GM19240 (cell line): ENCODE results near the gene PCDHA5.
"Not testable (repeated sequence)": the region's sequence is repeated elsewhere in the genome, so short reads cannot be mapped to it uniquely, and the experiment has no call there.

Experiments
- DNase-seq: peaks from one replicate; pipeline ENCODE4 v3.0.0; 2011; ENCODE audit warnings: low spot score; ENCODE audit not compliant: insufficient read length

Gene PCDHA5

GRCh38 chr5:140821375-140822280, at the start of gene PCDHA5:
Gene PCDHA5 (plus strand): TSS chr5:140821613.
- no peak for DNase-seq

- DNase-seq, result no peak
Observed at GRCh38 chr5:140780512-140780911, 40.9 kb upstream of the PCDHA5 start.

GRCh38 chr5:140785905-140786686, 35.3 kb upstream of the PCDHA5 start, which contains the start of gene PCDHA1:
Gene PCDHA1 (plus strand): TSS chr5:140786140.
- no peak for DNase-seq

GRCh38 chr5:140787422-140787821, 34.0 kb upstream of the PCDHA5 start:
- DNase-seq, result not testable (repeated sequence)

DNA sequence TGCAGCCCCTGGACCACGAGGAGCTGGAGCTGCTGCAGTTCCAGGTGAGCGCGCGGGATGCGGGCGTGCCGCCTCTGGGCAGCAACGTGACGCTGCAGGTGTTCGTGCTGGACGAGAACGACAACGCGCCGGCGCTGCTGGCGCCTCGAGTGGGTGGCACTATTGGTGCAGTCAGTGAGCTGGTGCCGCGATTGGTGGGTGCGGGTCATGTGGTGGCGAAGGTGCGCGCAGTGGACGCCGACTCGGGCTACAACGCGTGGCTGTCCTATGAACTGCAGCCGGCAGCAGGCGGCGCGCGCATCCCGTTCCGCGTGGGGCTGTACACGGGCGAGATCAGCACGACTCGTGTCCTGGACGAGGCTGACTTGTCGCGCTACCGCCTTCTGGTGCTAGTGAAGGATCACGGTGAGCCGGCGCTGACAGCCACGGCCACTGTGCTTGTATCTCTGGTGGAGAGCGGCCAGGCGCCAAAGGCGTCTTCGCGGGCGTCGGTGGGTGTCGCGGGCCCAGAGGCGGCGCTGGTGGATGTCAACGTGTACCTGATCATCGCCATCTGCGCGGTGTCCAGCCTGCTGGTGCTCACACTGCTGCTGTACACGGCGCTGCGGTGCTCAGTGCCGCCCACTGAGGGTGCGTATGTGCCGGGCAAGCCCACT, 33.4 kb upstream of the PCDHA5 start:
- not testable (repeated sequence) for DNase-seq

- DNase-seq, result no peak
Observed at GRCh38 chr5:140791089-140791488, 30.3 kb upstream of the PCDHA5 start.

DNA sequence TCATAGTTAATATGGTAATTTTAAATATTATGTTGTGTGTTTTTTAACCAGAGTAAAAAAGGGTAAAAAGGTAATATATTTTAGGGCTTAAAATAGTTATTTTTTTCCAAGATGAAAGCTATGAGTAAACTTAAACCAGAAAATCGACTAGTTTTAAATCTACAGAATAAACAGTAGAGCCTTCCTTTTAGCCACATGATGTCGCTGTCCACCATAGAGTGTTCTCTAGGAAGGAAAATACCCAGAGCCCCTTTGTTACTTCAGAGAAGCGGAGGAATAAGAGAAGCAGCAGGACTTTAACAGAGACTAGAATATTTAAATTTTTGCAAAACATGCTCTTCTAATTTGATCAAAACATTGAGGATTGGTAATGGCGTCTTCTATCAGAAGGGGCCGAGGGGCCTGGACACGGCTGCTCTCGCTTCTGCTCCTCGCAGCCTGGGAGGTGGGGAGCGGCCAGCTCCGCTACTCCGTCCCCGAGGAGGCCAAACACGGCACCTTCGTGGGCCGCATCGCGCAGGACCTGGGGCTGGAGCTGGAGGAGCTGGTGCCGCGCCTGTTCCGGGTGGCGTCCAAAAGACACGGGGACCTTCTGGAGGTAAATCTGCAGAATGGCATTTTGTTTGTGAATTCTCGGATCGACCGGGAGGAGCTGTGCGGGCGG, 26.7 kb upstream of the PCDHA5 start, which contains the start of gene PCDHA2:
Gene PCDHA2 (plus strand): TSS at position 258 of the 664 bp plus-strand sequence.
- DNase-seq, result no peak

GRCh38 chr5:140795259-140795641, 26.2 kb upstream of the PCDHA5 start:
- no peak for DNase-seq

GRCh38 chr5:140796072-140796717, 25.2 kb upstream of the PCDHA5 start:
- not testable (repeated sequence) for DNase-seq

DNA sequence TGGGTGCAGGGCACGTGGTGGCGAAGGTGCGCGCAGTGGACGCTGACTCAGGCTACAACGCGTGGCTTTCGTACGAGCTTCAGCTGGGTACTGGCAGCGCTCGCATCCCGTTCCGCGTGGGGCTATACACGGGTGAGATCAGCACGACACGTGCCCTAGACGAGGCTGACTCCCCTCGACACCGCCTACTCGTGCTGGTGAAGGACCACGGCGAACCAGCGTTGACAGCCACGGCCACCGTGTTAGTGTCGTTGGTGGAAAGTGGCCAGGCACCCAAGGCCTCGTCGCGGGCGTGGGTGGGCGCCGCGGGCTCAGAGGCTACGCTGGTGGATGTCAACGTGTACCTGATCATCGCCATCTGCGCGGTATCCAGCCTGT, 24.7 kb upstream of the PCDHA5 start:
- no peak for DNase-seq

- no peak for DNase-seq
Observed at GRCh38 chr5:140800816-140801493, 20.5 kb upstream of the PCDHA5 start, which contains the start of gene PCDHA3. Gene PCDHA3 (plus strand): TSS chr5:140801057.

DNA sequence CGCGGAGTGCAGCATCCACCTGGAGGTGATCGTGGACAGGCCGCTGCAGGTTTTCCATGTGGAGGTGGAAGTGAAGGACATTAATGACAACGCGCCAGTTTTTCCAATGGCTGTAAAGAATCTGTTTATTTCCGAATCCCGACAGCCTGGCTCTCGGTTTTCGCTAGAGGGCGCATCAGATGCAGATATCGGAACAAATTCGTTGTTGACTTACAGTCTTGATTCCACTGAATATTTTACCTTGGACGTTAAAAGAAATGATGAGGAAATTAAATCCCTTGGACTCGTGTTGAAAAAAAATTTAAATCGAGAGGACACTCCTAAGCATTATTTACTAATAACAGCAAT, 19.9 kb upstream of the PCDHA5 start:
- DNase-seq, result no peak

- not testable (repeated sequence) for DNase-seq
Observed at GRCh38 chr5:140802381-140802780, 19.0 kb upstream of the PCDHA5 start.

- DNase-seq, result no peak
Observed at GRCh38 chr5:140802781-140803271, 18.6 kb upstream of the PCDHA5 start.

DNA sequence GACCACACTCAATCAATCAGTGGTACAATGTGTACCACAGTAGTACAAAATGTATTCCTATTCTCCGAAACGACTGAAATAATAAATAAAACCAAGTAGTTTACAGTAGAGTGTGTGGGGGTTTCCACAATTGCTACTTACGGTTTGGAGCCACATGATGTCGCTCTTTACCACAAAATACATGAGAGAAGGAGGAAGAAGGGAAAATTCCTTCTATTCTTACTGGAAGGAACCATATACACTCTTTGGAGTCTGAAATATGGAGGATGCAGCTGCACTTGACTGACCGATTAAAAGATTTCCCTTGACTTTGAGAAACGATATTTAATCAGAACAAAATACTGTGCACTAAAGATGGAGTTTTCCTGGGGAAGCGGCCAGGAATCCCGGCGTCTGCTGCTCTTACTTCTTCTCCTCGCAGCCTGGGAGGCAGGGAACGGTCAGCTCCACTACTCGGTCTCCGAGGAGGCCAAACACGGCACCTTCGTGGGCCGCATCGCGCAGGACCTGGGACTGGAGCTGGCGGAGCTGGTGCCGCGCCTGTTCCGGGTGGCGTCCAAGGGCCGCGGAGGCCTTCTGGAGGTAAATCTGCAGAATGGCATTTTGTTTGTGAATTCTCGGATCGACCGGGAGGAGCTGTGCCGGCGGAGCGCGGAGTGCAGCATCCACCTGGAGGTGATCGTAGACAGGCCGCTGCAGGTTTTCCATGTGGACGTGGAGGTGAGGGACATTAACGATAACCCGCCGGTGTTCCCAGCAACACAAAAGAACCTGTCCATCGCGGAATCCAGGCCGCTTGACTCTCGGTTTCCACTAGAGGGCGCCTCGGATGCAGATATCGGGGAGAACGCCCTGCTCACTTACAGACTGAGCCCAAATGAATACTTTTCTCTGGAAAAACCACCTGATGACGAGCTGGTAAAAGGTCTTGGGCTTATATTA, 14.3 kb upstream of the PCDHA5 start, which contains the start of gene PCDHA4:
Gene PCDHA4 (plus strand): TSS at position 235 of the 942 bp plus-strand sequence.
- DNase-seq, result no peak

DNA sequence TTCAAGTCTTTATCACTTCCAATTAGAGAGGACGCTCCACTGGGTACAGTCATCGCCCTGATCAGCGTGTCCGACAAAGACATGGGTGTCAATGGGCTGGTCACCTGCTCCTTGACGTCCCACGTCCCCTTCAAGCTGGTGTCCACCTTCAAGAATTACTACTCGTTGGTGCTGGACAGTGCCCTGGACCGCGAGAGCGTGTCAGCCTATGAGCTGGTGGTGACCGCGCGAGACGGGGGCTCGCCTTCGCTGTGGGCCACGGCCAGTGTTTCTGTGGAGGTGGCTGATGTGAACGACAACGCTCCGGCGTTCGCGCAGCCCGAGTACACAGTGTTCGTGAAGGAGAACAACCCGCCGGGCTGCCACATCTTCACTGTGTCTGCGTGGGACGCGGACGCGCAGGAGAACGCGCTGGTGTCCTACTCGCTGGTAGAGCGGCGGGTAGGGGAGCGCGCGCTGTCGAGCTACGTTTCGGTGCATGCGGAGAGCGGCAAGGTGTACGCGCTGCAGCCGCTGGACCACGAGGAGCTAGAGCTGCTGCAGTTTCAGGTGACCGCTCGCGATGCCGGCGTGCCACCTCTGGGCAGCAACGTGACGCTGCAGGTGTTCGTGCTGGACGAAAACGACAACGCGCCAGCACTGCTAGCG, 13.0 kb upstream of the PCDHA5 start:
- DNase-seq, result not testable (repeated sequence)

- no peak for DNase-seq
Observed at GRCh38 chr5:140808889-140809291, 12.5 kb upstream of the PCDHA5 start.

DNA sequence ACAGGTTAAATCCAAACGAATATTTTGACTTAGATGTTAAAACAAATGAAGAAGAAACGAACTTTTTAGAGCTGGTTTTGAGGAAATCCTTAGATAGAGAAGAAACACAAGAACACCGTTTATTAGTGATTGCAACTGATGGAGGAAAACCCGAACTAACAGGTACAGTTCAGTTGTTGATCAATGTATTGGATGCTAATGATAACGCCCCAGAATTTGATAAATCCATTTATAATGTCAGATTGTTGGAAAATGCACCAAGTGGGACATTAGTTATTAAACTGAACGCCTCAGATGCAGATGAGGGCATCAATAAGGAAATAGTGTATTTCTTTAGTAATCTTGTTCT, 842 bp downstream of the PCDHA5 start:
- no peak for DNase-seq
